ENCODE measurements around the gene FAM169A.
"Not testable (repeated sequence)": the region's sequence is repeated elsewhere in the genome, so short reads cannot be mapped to it uniquely, and the experiment has no call there.

Gene FAM169A, protein sequence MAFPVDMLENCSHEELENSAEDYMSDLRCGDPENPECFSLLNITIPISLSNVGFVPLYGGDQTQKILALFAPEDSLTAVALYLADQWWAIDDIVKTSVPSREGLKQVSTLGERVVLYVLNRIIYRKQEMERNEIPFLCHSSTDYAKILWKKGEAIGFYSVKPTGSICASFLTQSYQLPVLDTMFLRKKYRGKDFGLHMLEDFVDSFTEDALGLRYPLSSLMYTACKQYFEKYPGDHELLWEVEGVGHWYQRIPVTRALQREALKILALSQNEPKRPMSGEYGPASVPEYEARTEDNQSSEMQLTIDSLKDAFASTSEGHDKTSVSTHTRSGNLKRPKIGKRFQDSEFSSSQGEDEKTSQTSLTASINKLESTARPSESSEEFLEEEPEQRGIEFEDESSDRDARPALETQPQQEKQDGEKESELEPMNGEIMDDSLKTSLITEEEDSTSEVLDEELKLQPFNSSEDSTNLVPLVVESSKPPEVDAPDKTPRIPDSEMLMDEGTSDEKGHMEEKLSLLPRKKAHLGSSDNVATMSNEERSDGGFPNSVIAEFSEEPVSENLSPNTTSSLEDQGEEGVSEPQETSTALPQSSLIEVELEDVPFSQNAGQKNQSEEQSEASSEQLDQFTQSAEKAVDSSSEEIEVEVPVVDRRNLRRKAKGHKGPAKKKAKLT

DNA sequence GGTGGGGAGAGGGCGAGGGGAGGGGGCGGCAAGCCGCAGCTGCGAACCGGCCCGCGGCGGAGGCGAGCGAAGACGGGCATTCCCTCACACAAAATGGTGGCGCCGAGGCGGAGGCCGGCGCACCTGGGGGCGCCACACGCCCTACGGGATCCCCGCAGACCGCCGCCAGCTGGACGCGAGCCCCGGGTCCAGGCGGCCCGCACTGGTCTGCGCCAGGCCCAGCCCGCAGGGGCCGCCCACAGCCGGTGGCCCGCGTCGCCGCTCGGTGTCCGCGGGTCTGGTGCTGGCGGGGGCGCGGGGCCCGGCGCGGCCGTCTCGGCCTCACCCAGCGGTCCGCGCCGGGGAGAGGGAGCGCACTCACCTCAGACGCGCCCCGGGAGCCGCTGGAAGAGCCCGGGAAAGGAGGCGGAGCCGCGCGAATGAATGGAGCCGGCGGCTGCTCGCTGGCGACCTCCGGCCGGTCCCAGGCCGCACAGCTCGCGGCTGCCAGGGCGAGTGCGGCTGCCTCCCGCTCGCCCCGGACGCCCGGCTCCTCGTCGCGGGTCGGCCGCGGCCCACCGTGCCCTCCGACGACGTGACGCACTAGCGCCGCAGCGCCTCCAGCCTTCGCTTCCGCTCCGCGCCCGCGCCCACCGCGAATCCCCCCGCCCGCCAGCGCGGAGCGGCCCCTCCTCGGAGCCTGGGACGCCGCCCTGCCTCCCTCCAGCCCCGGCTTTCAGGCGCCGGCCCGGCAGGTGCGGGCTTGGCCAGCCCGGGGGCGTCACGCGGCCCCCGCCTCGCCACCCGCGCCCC, at the start of gene FAM169A:
Gene FAM169A, minus strand, starts transcription at position 584 of the 792 bp plus-strand sequence. CDS start 24,711 bp downstream, outside the sequence.
- DNase-seq, result peak; percentile 50

DNA sequence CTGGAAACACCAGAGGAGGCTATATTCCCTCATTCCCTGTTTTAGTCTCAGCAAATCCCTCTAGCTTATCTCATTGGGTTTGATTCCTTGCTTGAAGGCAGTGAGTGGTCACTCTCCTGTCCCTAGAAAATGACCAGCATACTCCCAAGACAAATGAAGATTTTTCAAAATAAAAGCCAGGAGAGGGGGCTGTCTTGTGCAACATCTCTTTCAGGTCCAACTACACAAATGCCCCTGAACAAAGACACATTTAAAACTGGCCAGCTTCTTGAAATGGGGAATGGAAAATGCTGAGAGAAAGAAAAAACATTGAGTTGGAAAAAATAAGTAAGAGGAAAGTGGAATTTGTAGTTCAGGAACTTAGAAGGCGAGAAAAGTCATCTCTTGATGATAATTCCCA, 49.3 kb upstream of the FAM169A start:
- no peak for DNase-seq

DNA sequence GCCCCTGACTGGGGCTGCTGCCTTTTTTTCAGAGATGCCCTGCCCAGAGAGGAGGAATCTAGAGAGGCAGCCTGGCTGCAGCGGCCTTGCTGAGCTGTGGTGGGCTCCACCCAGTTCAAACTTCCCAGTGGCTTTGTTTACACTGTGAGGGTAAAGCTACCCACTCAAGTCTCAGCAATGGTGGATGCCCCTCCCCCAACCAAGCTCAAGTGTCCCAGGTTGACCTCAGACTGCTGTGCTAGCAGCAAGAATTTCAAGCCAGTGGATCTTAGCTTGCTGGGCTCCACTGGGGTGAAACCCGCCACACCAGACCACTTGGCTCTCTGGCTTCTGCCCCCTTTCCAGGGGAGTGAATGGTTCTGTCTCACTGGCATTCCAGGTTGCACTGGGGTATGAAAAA, 45.2 kb upstream of the FAM169A start:
- not testable (repeated sequence) for DNase-seq

DNA sequence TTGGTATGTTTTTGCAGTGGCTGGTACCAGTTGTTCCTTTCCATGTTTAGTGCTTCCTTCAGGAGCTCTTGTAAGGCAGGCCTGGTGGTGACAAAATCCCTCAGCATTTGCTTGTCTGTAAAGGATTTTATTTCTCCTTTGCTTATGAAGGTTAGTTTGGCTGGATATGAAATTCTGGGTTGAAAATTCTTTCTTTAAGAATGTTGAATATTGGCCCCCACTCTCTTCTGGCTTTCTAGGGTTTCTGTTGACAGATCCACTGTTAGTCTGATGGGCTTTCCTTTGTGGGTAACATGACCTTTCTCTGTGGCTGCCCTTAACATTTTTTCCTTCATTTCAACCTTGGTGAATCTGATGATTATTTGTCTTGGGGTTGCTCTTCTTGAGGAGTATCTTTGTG, 43.7 kb upstream of the FAM169A start:
- DNase-seq, result not testable (repeated sequence)

DNA sequence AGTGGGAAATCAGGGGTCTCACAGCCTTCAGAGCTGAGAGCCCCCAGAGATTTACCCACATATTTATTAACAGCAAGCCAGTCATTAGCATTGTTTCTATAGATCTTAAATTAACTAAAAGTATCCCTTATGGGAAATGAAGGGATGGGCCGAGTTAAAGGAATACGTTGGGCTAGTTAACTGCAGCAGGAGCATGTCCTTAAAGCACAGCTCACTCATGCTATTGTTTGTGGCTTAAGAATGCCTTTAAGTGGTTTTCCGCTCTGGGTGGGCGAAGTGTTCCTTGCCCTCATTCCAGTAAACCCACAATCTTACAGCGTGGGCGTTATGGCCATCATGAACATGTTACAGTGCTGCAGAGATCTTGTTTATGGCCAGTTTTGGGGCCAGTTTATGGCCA, 42.0 kb upstream of the FAM169A start:
- DNase-seq, result not testable (repeated sequence)

DNA sequence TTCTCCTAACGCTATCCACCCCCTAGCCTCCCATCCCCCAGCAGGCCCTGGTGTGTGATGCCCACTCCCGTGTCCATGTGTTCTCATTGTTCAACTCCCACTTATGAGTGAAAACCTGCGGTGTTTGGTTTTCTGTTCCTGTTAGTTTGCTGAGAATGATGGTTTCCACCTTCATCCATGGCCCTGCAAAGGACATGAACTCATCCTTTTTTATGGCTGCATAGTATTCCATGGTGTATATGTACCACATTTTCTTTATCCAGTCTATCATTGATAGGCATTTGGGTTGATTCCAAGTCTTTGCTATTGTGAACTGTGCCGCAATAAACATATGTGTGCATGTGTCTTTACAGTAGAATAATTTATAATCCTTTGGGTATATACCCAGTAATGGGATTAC, 38.5 kb upstream of the FAM169A start:
- DNase-seq, result not testable (repeated sequence)

DNA sequence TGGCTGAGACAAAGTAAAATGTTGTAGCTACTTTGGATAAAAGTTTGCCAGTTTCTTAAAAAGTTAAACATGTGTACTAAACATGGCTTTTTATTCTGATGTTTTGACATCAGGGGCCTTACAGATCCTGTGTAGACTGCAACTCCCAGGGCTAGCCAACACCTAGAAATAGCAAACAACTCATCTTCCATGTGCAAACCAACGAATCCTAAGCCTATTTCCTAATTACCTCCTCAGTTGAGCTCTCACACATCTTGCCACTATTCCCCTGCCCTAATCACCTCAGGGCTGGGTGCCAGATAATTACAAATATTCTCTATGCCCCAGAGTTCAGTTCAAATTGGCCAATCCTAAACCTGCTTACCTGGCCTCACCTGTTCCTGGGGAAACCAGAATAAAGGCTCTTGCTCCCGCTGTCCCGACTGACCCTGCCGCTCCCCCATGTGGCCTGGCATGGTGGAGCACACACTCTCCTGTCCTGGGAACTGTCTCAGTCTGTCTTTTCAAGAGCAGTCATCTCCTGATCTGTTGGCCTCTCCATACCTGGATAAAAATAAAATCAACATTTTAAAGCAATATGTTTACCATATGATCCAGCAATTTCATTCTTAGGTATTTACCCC, 37.1 kb upstream of the FAM169A start:
- no peak for DNase-seq

DNA sequence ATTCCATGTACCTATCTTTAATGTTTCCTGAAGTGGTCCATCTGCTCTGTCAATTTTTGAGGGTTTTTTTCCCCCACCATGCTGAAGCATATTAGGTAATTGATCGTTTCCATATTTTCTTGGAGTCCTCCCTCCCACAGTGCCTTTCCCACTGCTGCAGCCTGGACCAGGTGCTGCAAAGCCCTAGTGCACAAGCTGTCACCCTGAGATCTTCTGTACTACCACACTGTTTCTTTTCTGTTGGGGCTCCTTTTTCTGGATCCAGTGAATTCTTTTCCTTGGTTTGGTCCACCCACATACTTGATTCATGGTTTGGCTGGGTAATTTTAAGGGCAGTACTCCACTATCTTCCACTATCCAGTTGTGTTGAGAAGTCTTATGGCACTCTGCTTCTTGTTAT, 30.9 kb upstream of the FAM169A start:
- DNase-seq, result no peak

DNA sequence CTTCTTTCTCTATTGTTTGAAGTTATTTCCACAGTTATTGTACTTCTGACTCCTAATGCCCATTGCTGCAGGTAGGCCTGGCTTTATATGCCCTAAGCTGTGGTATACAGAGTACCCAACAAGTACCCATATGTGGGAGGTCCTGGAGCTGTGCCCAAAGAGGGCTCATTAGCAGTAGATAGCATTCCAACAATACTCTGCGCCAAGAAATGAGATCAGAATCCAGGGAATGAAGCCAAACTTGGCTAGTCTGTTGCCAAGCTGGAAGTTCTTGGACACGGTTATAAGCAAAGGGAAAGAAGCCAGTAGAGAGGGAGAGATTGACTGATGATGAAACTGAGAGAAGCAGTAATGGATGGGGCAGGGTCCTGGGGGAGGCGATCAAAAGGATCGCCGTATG, 29.7 kb upstream of the FAM169A start:
- DNase-seq, result no peak

DNA sequence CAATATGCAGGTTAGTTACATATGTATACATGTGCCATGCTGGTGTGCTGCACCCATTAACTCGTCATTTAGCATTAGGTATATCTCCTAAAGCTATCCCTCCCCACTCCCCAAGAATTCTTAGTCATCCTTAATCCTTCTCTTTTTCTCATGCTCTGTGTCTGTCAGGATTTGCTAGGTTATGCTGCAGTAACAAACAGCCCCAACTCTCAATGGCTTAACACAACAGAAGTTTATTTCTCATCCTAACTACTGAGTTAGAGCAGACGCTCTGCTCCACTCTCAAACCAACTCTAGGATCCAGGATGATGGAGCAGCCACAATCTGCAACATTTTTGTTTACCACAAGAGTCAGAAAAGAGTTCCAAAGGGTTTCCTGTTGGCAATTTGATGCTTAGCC, 28.2 kb upstream of the FAM169A start:
- no peak for DNase-seq

DNA sequence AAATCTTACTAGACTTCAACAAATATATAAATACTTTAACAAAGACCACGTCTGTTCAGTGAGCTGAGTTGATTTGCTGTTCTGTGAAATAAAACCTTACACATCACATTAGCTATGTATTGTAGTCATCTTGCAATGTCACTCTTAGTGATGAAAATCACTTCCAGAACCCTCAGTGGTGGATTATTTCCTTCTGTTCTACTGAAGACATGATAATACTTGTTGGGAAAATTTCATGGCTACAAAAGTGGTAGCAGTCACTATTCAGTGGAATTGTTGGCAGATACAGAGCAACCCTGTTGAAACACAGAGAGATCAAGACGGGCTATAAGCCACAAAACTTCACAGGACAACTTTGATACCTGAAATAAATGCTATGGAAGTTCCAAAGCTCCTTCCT, 26.7 kb upstream of the FAM169A start:
- DNase-seq, result no peak

DNA sequence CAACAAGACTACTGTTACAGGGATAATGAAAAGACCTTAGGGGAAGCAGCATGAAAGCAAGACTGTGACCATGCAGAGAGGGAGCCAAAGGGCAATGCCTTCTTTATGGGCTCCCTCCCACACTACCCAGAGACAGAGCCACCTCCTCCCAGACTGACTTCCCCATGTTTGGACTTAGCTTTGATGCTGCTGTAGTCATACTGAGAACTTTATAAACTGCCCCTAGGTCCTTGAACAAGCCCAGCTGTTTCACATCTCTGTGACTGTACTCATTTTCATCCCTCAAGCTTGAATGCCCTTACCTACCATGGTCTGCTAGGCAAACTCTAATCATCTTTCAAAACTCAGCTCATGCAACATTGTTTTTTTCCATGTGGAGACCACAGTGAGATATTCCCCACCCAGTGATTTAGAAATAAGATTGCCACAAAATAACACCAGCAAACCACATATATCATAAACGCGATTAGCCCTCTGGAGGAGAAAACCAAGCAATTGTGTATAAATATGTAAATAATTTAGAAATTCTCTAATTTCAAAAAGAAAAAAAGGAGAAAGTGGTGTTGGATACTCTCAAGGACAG, 23.4 kb upstream of the FAM169A start:
- DNase-seq, result no peak

DNA sequence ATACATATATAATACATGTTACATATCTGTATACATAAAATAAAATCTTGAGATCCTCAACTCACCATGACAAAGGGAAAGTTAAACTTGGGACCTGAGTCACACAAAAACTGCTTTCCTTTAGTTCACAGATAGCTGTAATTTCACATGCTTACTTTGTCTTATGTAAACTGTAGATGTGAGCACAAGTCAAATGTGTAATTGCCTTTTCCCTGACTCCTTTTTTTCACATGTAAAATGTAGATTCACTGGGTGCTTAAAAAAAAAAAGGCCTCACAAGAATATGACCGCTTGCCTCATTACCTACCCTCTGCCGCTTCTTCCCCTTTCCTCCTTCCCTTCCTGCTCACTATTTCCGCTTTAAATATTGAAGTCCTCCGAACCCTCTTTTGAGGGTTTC, 21.9 kb upstream of the FAM169A start:
- no peak for DNase-seq

DNA sequence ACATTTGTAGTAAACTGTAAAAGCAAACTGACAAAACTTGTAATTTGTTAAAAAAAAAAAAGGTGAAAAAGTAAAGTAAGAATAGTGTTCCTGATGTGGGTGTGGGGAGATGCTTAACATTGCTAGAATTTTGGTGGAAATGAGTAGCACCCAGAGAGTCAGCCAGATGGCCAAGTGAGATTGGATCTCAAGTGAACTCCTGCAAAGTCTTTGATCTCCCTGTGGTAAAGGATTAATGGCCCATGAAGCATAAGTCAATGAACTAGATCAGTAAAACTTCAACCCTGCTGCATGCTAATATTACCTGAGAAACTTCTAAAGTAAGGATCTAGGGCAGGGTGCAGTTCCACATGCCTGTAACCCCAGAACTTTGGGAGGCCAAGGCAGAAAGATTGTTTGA, 19.0 kb upstream of the FAM169A start:
- DNase-seq, result no peak

DNA sequence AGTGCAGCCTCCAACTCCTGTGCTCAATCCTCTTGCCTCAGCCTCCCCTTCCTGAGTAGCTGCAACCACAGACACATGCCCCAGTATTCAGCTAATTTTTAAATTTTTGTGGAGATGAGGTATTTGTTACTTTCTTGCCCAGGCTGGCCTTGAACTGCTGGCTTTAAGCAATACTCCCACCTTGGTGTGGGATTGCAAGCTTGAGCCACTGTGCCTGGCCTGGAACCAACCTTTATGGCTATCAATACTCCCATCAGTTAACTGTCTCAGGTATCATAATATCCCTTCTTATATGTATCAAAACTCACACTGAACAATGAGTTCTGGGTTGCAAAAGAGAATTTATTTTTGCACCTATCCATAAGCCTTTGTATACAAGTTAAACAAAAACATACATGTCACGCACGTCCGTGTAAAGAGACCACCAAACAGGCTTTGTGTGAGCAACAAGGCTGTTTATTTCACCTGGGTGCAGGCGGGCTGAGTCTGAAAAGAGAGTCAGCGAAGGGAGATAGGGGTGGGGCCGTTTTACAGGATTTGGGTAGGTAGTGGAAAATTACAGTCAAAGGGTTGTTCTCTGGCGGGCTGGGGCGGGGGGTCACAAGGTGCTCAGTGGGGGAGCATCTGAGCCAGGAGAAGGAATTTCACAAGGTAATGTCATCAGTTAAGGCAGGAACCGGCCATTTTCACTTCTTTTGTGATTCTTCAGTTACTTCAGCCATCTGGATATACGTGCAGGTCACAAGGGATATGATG, 16.4 kb upstream of the FAM169A start:
- not testable (repeated sequence) for DNase-seq

DNA sequence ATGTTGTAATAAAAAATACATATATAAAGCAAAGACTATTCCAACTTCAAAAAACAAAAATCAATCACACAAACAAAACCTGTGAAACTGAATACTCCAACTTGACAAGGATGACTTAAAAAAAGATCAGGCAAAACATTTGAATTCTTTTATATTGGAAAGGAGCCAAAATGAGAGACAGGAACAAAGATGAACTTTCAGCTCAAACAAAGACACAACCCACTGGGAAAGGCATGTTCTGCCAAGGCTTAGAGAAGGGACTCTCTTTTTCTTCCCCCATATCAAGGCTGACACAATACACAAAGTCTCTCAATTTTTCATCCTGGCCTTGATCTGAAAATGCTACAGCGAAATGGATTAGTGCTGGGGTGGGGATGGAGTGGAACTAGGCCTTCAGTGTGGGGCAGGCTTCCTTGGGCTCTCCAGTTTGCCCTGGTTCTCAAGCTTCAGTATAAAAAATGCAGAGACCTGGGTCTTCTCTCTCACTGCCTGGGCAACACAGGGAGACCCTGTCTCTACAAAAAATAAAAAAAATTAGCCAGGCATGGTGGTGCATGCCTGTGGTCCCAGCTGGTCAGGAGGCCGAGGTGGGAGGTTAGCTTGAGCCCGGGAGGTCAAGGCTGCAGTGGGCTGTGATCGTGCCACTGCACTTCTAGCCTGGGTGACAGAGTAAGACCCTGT, 11.6 kb upstream of the FAM169A start:
- DNase-seq, result no peak

DNA sequence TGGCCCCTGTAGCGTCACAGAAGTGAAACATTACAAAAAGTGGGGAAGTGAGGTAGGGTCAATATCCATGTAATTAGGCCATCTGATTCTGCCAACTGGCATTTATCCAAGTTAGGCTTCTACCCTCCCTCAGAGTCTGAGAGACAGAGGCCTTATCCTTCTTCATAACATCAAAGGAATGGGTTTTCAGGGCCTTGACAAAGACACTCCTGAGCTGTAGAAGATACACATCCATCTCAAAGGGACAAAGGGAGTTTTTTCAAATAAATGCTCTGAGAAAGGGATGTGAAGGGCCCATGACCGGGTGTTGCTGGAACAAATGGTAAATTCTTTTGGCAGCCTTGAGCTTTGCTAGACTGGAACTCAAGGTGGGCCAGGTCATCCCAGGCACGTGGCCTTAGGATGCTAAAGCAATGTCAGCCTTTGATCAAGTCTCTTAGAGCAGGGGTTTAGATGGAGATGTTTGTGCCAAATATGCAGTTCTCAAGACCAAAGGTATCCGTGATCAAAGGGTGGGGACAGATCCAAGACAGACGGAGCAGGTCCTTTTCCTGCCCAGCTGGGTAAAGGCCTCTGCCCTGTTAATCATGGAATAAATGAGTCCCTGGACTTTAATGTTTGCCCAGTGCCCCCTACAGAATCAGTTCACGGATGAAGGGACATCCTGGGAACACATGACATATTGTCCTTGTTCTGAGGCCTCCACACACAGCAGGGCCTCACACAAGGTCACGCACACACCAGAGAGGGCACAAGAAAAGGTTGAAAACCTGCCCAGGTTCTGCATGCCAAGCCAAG, 10.0 kb upstream of the FAM169A start:
- DNase-seq, result no peak

DNA sequence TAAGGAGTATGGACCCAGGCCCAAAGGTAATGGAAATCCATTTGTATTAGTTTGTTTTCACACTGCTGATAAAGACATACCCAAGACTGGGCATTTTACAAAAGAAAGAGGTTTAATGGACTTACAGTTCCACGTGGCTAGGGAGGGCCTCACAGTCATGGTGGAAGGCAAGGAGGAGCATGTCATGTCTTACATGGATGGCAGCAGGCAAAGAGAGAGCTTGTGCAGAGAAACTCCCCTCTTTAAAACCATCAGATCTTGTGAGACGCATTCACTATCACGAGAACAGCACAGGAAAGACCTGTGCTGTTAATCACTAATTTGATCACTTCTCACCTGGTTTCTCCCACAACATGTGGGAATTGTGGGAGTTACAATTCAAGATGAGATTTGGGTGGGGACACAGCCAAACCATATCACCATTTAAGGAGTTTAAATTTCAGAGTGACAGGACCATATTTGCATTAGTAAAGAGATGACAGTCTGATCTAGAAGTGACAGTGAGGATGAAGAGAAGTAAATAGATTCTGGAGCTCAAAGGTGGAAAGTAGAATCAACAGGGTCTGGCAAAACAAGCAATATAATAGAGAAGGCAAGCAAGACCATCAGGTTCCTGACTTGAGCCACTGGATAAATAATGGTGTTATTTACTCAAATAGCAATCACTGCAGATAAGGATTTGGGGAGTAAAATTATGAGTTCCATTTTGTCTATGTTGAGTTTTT, 7.5 kb upstream of the FAM169A start:
- DNase-seq, result no peak

DNA sequence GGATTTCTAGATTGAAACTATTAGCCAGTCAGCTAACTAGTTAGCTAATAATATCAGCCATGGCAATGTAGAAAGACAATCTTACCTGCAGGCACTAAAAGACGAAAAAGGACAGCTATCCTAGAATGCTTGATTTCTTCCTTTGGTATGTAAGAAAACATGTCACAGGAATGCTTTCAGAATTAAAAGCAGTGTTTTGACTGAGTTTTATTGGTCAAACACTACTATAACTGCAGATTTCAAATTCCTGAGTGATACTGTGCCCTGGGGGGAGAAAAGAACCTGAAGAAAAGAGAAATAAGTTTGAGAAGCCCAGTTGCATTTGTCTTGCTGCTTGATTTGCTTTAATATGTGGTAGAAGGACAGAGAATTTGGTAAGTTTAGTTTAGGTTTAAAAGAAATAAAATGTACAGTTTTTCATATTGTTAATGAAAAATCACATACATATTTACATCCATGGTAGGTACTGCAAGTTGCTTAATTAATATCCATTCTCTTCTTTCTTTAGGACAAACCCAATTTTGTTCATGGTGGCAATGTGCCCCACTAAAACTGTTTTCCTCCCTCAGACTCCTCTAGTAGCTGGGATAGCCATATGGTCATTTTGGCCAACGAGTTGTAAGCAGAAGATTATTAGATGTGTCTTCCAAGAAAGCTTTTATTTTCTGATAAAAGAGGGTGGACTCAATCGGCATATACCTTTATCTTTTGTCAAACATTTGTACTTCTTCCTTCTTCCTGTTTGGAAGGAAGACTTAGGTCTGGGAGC, 4.3 kb upstream of the FAM169A start:
- no peak for DNase-seq
